ENCODE measurements around the gene PREPL.

- TF ChIP-seq POLR2A (IDR thresholded peaks at IDR 0.05; ENCODE audit: low read length) (no peak), GATA1 (IDR thresholded peaks at IDR 0.05; ENCODE audit: low read depth, low read length) (no peak)
Measured at GRCh38 chr2:44283116-44283666, 78.1 kb downstream of the PREPL start.

Data from erythroblast (primary cell).